OCI-LY3 (cell line): ENCODE measurements around the gene RNF4.

Experiments used
- EZH2phosphoT487 ChIP-seq: fragments of 200-600 bp; shearing (Covaris generic); IDR thresholded peaks from 2 replicates; pipeline ENCODE4 v1.6.1; 2018; ENCODE audit warnings: antibody characterized with exemption, mixed run types, low read depth
- TF ChIP-seq, protein P1 (sequence below): fragments of 200-600, 300-600 bp; sonication (generic); IDR thresholded peaks from 2 replicates; pipeline ENCODE4 v1.5.1; 2014; ENCODE audit warnings: antibody characterized with exemption, low read length, low read depth

DNA sequence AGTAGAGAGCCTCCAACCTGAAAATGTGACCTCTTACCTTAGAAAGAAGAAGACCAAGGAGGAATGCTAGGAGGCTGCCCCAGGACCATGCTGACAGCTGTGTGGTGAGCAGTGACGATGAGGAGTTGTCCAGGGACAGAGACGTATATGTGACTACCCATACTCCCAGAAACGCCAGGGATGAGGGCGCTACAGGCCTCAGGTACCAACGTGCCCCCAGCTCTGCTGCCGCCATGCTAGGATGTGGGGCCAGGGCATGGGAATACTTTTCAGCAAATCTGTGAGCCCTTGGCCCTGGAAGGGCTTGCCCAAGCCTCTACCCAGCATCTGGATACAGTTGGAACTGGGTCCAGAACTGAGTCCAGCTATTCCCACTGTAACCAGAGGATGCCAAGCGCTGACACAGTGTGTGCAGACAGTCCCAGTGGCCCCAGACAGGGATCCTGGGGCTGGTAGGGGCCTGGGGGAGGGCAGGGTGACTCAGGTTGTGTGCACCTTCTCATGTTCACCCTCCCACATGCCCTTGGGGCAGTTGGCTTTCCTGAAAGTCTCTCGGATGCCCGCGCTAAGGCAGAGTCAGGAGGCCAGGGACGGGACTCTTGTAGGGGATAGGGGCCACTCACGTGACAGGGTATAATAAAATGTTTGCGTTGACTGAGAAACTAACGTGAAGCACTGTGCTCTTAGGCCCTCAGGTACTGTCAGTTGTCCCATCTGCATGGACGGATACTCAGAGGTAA lies 43.7 kb downstream of the RNF4 start:
- TF ChIP-seq, protein P1, sequence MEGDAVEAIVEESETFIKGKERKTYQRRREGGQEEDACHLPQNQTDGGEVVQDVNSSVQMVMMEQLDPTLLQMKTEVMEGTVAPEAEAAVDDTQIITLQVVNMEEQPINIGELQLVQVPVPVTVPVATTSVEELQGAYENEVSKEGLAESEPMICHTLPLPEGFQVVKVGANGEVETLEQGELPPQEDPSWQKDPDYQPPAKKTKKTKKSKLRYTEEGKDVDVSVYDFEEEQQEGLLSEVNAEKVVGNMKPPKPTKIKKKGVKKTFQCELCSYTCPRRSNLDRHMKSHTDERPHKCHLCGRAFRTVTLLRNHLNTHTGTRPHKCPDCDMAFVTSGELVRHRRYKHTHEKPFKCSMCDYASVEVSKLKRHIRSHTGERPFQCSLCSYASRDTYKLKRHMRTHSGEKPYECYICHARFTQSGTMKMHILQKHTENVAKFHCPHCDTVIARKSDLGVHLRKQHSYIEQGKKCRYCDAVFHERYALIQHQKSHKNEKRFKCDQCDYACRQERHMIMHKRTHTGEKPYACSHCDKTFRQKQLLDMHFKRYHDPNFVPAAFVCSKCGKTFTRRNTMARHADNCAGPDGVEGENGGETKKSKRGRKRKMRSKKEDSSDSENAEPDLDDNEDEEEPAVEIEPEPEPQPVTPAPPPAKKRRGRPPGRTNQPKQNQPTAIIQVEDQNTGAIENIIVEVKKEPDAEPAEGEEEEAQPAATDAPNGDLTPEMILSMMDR: no peak
- no peak for TF ChIP-seq EZH2phosphoT487
